Karpas-422 (cell line): ENCODE results near the gene NFATC1. TPM values are rescaled to one million over a fixed set of nuclear protein-coding genes. Genes with fewer than 3 reads are reported as not detected.

Experiments used
- DNase-seq: peaks from one replicate; pipeline ENCODE4 v3.0.0-alpha.2; 2015
- H2AFZ ChIP-seq: fragments of 200-600 bp; sonication (generic); 2 replicates; pipeline ENCODE4 v1.6.1; 2014; ENCODE audit warnings: antibody characterized with exemption, low read length, mixed read lengths
- H3K27ac ChIP-seq: fragments of 200-600 bp; sonication (generic); 2 replicates; pipeline ENCODE4 v1.5.1; 2014; ENCODE audit warnings: mild to moderate bottlenecking, low read length, moderate library complexity
- H3K27me3 ChIP-seq: fragments of 200-600 bp; sonication (generic); 2 replicates; pipeline ENCODE4 v1.6.1; 2014; ENCODE audit warnings: low read length, mixed read lengths
- H3K36me3 ChIP-seq: fragments of 200-600 bp; sonication (generic); 2 replicates; pipeline ENCODE4 v1.6.1; 2014; ENCODE audit warnings: low read length, mixed read lengths; ENCODE audit not compliant: insufficient read depth
- H3K4me1 ChIP-seq: fragments of 200-600 bp; sonication (generic); 2 replicates; pipeline ENCODE4 v1.6.1; 2014; ENCODE audit warnings: mild to moderate bottlenecking, low read length, mixed read lengths
- H3K4me2 ChIP-seq: fragments of 200-600 bp; sonication (generic); 2 replicates; pipeline ENCODE4 v1.6.1; 2014; ENCODE audit warnings: low read length, low read depth, mild to moderate bottlenecking; ENCODE audit not compliant: poor library complexity, severe bottlenecking
- H3K4me3 ChIP-seq: fragments of 200-600 bp; sonication (generic); 2 replicates; pipeline ENCODE4 v1.5.1; 2014; ENCODE audit warnings: mild to moderate bottlenecking, antibody characterized with exemption, low read length, mixed read lengths
- H3K79me2 ChIP-seq: fragments of 200-600 bp; sonication (generic); 2 replicates; pipeline ENCODE4 v1.6.1; 2014; ENCODE audit warnings: mild to moderate bottlenecking, low read length, mixed read lengths
- H3K9ac ChIP-seq: fragments of 200-600 bp; sonication (generic); 2 replicates; pipeline ENCODE4 v1.6.0; 2014; ENCODE audit warnings: low read length
- H3K9me2 ChIP-seq: fragments of 200-600 bp; sonication (generic), shearing (Covaris generic); replicated peaks from 2 replicates; pipeline ENCODE4 v1.6.0; 2014; ENCODE audit warnings: mild to moderate bottlenecking, low read length, moderate library complexity; ENCODE audit not compliant: insufficient read depth
- H3K9me3 ChIP-seq: fragments of 300-700, 200-600 bp; sonication (generic); 2 replicates; pipeline ENCODE4 v1.6.1; 2014; ENCODE audit warnings: low read length, mixed read lengths
- H4K20me1 ChIP-seq: fragments of 200-600 bp; sonication (generic); 2 replicates; pipeline ENCODE4 v1.6.1; 2014; ENCODE audit warnings: mild to moderate bottlenecking, antibody characterized with exemption, low read length, low read depth; ENCODE audit not compliant: insufficient read depth
- total RNA-seq: library from RNA; depleted of rRNA; stranded (reverse); fragments of >200 nt; shearing (Covaris generic); gene quantifications from 2 replicates; pipeline ENCODE4 v1.2.3, GENCODE V29; 2014; ENCODE audit warnings: low replicate concordance

NFATC1 gene
- total RNA-seq, 1 experiment from 2014 or later, result 46.1 TPM

- no peaks in the 10 kb centered on the region for H3K27me3 ChIP-seq
- H3K9me3 ChIP-seq, result no peaks in the 10 kb centered on the region
- H4K20me1 ChIP-seq, result 0 out of 2 replicates have a peak, but pooled peaks cover 3% of the 10 kb centered on the region
- H2AFZ ChIP-seq, result no peak overlapping the region
- no peaks in the 10 kb centered on the region for H3K79me2 ChIP-seq
- no peak overlapping the region for H3K4me3 ChIP-seq
- H3K36me3 ChIP-seq, result no peaks in the 10 kb centered on the region
- H3K27ac ChIP-seq, result no peak overlapping the region
- H3K4me2 ChIP-seq, result no peak overlapping the region
- no peak overlapping the region for H3K9ac ChIP-seq
- H3K4me1 ChIP-seq, result peaks cover 7% of the 10 kb centered on the region
- no peaks in the 10 kb centered on the region for H3K9me2 ChIP-seq
- DNase-seq, result no peak
Observed at GRCh38 chr18:79545736-79546171, 150.0 kb downstream of the NFATC1 start.

- Histone ChIP-seq H3K4me1 (no peaks in the 10 kb centered on the region), H3K27ac (no peak overlapping the region), H3K9me2 (no peaks in the 10 kb centered on the region), H3K9ac (no peak overlapping the region), H2AFZ (no peak overlapping the region), H3K27me3 (no peaks in the 10 kb centered on the region), H4K20me1 (0 out of 2 replicates have a peak, but pooled peaks cover 3% of the 10 kb centered on the region), H3K79me2 (no peaks in the 10 kb centered on the region), H3K4me2 (no peak overlapping the region), H3K36me3 (no peaks in the 10 kb centered on the region), H3K9me3 (no peaks in the 10 kb centered on the region), H3K4me3 (no peak overlapping the region)
- DNase-seq, result no peak
Observed at GRCh38 chr18:79546781-79547272, 151.1 kb downstream of the NFATC1 start.

- H3K9me3 ChIP-seq, result no peaks in the 10 kb centered on the region
- H4K20me1 ChIP-seq, result 0 out of 2 replicates have a peak, but pooled peaks cover 3% of the 10 kb centered on the region
- no peaks in the 10 kb centered on the region for H3K79me2 ChIP-seq
- no peaks in the 10 kb centered on the region for H3K4me1 ChIP-seq
- no peaks in the 10 kb centered on the region for H3K27me3 ChIP-seq
- no peak overlapping the region for H3K4me3 ChIP-seq
- no peak overlapping the region for H3K9ac ChIP-seq
- H2AFZ ChIP-seq, result no peak overlapping the region
- no peak overlapping the region for H3K4me2 ChIP-seq
- no peak overlapping the region for H3K27ac ChIP-seq
- no peak for DNase-seq
- no peaks in the 10 kb centered on the region for H3K36me3 ChIP-seq
- no peaks in the 10 kb centered on the region for H3K9me2 ChIP-seq
Observed at GRCh38 chr18:79547413-79548076, 151.8 kb downstream of the NFATC1 start.

GRCh38 chr18:79548077-79548450 is 152.3 kb downstream of the NFATC1 start:
- no peak for DNase-seq
- no peaks in the 10 kb centered on the region for H3K36me3 ChIP-seq
- no peaks in the 10 kb centered on the region for H3K79me2 ChIP-seq
- no peaks in the 10 kb centered on the region for H3K9me2 ChIP-seq
- H3K9ac ChIP-seq, result no peak overlapping the region
- H2AFZ ChIP-seq, result no peak overlapping the region
- no peaks in the 10 kb centered on the region for H3K9me3 ChIP-seq
- 0 out of 2 replicates have a peak, but pooled peaks cover 3% of the 10 kb centered on the region for H4K20me1 ChIP-seq
- no peaks in the 10 kb centered on the region for H3K4me1 ChIP-seq
- no peak overlapping the region for H3K4me3 ChIP-seq
- no peak overlapping the region for H3K4me2 ChIP-seq
- H3K27me3 ChIP-seq, result no peaks in the 10 kb centered on the region
- no peak overlapping the region for H3K27ac ChIP-seq

GRCh38 chr18:79548621-79548985 is 152.9 kb downstream of the NFATC1 start:
- 0 out of 2 replicates have a peak, but pooled peaks cover 3% of the 10 kb centered on the region for H4K20me1 ChIP-seq
- H2AFZ ChIP-seq, result no peak overlapping the region
- H3K9me2 ChIP-seq, result no peaks in the 10 kb centered on the region
- no peaks in the 10 kb centered on the region for H3K36me3 ChIP-seq
- H3K27ac ChIP-seq, result no peak overlapping the region
- H3K4me1 ChIP-seq, result no peaks in the 10 kb centered on the region
- H3K9ac ChIP-seq, result no peak overlapping the region
- H3K9me3 ChIP-seq, result no peaks in the 10 kb centered on the region
- H3K27me3 ChIP-seq, result no peaks in the 10 kb centered on the region
- H3K4me3 ChIP-seq, result no peak overlapping the region
- no peak overlapping the region for H3K4me2 ChIP-seq
- H3K79me2 ChIP-seq, result no peaks in the 10 kb centered on the region
- DNase-seq, result no peak

- Histone ChIP-seq H3K4me2 (no peak overlapping the region), H3K4me1 (no peaks in the 10 kb centered on the region), H3K9me3 (no peaks in the 10 kb centered on the region), H3K9me2 (no peaks in the 10 kb centered on the region), H2AFZ (no peak overlapping the region), H3K79me2 (no peaks in the 10 kb centered on the region), H3K36me3 (no peaks in the 10 kb centered on the region), H3K27me3 (no peaks in the 10 kb centered on the region), H3K9ac (no peak overlapping the region), H3K4me3 (no peak overlapping the region), H3K27ac (no peak overlapping the region), H4K20me1 (0 out of 2 replicates have a peak, but pooled peaks cover 3% of the 10 kb centered on the region)
- DNase-seq, result no peak
Observed at GRCh38 chr18:79548986-79549637, 153.4 kb downstream of the NFATC1 start.

- H4K20me1 ChIP-seq, result 0 out of 2 replicates have a peak, but pooled peaks cover 3% of the 10 kb centered on the region
- no peak overlapping the region for H3K27ac ChIP-seq
- H3K79me2 ChIP-seq, result no peaks in the 10 kb centered on the region
- no peaks in the 10 kb centered on the region for H3K27me3 ChIP-seq
- H3K36me3 ChIP-seq, result no peaks in the 10 kb centered on the region
- no peak for DNase-seq
- no peaks in the 10 kb centered on the region for H3K4me1 ChIP-seq
- H2AFZ ChIP-seq, result no peak overlapping the region
- no peak overlapping the region for H3K4me3 ChIP-seq
- no peaks in the 10 kb centered on the region for H3K9me2 ChIP-seq
- no peaks in the 10 kb centered on the region for H3K9me3 ChIP-seq
- no peak overlapping the region for H3K9ac ChIP-seq
- H3K4me2 ChIP-seq, result no peak overlapping the region
Observed at GRCh38 chr18:79549638-79550000, 153.9 kb downstream of the NFATC1 start.

- Histone ChIP-seq H3K4me1 (no peaks in the 10 kb centered on the region), H3K36me3 (no peaks in the 10 kb centered on the region), H3K4me2 (no peak overlapping the region), H3K27me3 (no peaks in the 10 kb centered on the region), H3K79me2 (no peaks in the 10 kb centered on the region), H3K9ac (no peak overlapping the region), H2AFZ (no peak overlapping the region), H3K9me3 (no peaks in the 10 kb centered on the region), H3K4me3 (no peak overlapping the region), H3K27ac (no peak overlapping the region), H3K9me2 (no peaks in the 10 kb centered on the region), H4K20me1 (no peaks in the 10 kb centered on the region)
- no peak for DNase-seq
Observed at GRCh38 chr18:79552140-79552631, 156.5 kb downstream of the NFATC1 start.
